HG03139 (cell line): ENCODE measurements around the gene ZNF318.
"Not testable (repeated sequence)": the region's sequence is repeated elsewhere in the genome, so short reads cannot be mapped to it uniquely, and the experiment has no call there.

Experiments used
- ATAC-seq: cut with Tn5 transposase; IDR thresholded peaks from one replicate; pipeline ENCODE4 v1.9.1; 2021; ENCODE audit not compliant: unreplicated experiment

ZNF318 gene

DNA sequence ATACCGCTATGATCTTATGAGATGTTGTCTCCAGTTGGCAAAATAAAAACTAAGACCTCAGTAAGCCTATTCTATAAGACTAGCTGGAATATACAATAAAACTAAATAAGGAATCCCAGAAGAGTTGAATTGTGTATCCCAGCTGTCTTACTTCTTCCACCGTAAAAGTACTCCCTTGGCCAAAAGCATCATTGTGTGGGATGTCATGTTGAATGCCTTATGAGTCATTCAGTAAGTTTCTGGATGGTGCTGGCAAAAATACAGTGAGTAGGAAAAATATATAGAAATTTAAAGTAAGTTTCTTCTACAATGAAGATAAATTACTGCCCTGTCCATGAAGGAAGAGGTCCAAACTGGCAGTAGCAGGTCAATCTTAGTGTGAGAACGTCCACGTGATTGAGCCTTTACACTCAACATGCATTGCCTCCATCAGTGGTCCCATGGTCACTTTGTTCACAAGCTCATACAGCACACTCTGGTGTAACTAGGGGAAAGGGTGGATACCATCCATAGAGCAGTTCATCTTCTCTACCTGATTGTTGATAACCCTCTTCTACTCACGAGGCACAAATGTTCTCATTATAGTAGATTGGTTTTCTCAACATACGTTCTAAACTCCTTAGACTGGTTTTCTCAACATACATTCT is 13.7 kb upstream of the ZNF318 start:
- ATAC-seq = peak; percentile 27

DNA sequence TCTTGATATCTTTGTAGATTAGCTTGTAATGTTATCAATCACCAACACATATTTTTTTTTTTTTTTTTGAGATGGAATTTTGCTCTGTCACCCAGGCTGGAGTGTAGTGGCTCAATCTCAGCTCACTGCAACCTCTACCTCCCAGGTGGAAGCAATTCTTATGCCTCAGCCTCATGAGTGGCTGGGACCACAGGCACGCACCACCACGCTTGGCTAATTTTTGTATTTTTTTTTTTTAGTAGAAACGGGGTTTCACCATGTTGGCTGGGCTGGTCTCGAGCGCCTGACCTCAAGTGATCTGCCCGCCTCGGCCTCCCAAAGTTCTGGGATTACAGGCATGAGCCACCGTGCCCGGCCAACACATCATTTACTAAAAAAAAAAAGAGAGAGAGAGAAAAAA is 11.4 kb upstream of the ZNF318 start:
- not testable (repeated sequence) for ATAC-seq

DNA sequence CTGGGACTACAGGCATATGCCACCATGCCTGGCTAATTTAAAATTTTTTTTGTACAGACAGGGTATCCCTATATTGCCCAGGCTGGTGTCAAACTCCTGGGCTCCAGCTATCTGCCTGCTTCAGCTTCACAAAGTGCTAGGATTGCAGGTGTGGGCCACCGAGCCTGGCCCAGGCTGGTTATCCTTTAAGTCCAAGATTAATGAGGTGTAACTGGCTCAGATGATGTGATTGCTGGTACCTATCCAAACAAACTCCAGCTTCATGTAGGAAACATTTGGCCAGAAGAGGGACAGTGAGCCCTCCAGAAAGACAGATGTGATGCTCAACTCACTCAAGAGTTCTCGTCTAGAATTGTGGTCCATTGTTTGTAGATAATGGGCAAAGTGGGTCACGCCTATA is 9.2 kb upstream of the ZNF318 start:
- ATAC-seq = no peak

DNA sequence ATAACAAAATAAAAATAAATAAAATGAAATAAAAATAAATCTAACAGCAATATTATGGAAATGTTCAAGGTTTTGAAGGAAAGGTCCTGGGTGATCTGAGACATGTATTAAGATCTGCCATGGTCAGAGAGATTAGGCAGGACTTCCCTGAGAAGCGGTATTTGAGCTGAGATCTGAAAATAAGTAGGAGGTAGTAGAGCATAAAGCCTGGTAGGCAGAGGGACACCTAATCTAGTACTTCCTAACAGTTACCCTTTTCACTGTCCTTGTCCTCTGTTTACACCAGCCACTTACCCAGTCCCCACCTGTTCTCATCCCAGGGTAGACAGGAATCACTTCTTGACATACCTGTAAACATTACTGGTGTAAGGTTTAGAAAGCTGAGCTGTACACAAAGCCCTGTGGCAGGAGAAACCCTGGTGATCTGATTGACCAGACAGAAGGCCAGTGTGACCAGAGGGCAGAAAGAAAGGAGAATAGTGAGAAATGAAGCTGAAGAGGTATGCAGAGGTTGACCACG is 8.3 kb upstream of the ZNF318 start:
- ATAC-seq = no peak

DNA sequence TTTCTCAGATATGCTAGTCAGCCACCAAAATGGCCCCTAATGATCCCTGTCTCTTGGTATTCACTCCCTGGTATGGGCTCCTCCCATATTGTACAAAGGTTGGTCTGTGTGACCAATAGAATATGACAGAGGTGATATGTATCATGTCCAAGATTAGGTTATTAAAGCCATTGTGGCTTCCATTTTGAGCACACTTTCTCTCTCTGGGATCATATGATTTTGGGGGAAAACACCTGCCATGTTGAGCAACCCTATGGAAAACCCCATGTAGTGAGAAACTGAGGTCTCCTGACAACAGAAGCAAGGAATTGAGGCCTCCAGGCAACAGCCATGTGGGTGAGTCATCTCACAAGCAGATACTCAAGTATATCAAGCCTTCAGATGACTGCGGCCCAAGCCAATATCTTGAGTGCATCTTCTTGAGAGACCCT is 7.1 kb upstream of the ZNF318 start:
- ATAC-seq = no peak

DNA sequence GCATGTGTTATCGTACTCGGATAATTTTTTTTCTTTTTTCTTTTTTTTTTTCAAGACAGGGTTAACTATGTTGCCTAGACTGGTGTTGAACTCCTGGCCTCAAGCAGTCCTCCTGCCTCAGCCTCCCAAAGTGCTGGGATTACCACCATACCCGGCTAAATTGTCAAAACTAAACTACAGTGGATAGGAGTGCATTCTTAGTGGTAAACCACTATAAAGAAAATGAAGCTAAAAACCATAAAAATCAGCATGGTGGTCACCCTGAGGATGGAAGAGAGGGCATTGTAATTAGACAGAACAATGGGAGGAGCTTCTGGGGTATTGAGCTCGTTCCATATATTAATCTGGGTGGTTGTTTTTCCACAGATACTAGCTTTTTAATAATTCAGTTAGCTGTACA is 6.2 kb upstream of the ZNF318 start:
- ATAC-seq = no peak

DNA sequence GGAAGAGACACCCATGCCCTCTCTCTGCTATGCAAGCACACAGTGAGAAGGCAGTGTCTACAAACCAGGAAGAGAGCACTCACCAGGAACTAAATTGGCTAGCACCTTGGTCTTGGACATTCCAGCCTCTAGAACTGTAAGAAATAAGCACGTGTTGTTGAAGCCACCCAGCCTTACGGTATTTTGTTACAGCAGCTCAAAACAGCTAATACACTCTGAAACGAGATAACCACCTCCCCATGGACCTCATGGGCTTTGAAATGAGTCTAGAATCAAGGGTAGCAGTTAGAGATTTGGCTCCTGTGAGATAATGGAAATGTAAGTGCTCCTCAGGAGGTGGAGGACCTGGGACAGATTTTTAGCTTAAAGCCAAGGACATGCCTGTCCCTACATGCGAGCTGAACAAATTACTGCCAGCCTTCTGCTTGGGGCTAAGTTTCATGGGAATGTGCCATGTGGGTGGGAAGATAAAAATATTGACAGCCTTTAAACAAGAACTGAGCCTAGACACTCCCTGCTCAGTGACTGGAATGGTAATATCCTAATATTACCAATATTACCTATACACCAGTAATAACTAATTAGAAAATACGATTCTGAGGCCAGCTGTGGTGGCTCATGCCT is 3.9 kb upstream of the ZNF318 start:
- no peak for ATAC-seq

DNA sequence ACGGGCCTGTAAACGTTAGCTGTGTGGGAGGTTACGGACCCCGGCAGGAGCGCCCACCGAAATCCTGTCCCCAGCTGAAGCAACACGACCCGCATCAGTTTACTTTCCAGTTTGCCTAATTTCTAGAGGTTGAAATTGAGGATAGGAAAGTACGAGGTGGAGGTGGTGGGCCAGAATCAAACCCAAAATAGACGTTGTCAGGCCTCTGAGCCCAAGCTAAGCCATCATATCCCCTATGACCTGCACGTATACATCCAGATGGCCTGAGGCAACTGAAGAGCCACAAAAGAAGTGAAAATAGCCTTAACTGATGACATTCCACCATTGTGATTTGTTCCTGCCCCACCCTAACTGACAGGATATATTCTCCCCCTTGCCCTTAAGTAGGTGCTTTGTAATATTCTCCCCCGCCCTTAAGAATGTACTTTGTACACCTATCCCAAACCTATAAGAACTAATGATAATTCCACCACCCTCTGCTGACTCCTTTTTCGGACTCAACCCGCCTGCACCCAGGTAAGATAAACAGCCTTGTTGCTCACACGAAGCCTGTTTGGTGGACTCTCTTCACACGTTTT is 645 bp upstream of the ZNF318 start:
- not testable (repeated sequence) for ATAC-seq

DNA sequence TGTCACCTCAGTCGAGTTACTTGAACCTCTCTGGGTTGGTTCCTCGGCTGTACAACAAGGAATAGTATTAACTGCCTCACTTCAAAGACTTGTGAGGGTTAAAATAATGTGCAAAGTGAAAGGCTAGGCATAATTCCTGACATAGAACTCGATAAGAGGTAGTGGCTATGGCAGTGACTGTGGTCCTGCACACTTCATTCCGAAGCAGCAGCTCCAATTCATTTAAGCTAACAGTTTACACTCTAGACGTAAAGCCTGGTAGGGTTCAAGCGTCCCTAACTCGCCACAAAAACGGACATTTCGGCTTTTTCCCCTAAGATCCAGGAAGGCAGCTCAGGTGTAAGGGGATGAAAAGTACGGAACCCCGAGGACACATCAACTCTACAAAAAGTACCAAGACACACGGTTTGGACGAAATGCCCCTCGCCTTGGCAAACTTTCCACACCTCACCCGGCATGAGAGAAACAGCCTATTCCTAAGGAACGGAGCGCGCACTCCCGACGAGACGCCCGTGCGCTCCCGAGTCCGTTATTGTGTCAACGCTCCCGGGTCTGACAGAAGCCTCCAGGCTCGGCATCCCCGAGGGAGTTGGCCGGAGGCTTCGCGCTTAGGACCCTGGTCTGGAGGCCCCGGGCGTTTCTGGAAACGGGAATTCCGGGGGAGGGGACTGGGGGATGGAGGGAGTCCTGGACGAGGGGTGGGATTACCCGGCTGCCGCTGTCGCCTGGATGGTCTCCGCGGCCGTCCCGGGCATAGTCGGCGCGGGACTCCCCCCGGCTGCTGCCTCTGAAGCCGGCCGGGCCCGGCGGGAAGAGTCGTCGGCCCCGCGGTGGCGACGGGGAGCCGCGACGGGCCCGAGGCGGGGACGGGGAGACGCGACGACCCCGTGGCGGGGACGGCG is 937 bp downstream of the ZNF318 start:
- no peak for ATAC-seq

DNA sequence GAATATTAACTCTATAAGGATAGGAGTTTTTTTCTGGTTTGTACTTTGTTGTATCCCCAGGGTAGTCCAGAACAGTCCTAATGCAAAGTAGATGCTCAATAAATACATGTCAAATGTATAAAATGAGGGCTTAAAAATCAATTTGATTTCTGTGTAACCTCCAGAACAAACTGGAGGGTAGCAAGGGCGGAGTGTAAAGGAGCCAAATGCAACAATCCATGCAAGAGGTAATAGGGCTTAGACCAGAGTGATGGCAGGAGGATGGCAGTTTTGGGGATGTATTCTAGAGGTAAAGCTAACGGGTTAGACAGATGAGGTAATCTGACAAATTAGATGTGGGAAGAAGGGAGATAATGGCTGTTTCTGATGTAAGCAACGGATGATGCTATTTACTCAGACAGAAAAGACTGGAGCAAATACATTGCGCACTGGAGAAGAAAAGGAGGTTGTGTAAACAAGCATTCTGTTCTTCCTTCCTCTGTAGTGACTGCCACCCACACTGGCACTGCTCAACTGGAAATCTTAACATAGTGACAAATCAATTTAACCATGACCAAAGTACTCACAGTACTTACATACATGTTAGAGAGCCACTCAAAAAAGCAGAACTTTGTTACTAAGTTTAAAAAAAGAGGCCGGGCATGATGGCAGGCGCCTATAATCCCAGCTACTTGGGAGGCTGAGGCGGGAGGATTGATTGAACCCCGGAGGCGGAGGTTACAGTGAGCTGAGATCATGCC is 2.0 kb downstream of the ZNF318 start:
- no peak for ATAC-seq

DNA sequence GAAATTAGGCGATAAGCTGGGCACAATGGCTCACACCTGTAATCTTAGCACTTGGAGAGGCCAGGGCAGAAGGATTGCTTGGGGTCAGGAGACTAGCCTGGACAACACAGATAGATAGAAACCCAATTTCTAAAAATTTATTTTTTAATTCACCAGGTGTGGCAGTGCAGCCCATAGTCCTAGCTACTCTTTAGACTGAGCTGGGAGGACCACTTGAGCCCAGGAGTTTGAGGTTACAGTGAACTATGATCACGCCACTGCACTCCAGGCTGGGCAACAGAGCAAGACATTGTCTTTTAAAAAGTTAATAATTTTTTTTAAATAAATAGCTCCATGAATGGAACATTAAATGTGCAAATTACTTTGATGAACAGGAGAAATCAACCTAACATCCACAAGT is 8.2 kb downstream of the ZNF318 start:
- no peak for ATAC-seq

DNA sequence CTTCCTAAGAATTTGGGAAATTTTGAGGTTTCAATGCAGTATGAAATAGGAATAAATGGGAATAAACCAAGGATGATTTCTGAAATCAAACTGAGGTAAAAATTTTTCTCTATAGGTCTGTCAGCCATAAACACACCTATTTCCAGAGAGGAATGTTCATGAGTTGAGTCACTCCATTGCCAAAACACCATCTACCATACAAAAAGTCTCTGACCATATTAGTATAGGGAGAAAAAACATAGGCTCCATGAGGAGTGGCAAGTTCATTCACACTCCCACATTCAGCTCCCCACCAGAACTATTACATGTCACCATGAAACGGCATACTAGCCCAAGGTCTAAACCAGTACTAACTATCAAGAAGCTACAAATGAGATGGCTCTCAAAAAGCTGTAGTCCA is 9.6 kb downstream of the ZNF318 start:
- no peak for ATAC-seq

DNA sequence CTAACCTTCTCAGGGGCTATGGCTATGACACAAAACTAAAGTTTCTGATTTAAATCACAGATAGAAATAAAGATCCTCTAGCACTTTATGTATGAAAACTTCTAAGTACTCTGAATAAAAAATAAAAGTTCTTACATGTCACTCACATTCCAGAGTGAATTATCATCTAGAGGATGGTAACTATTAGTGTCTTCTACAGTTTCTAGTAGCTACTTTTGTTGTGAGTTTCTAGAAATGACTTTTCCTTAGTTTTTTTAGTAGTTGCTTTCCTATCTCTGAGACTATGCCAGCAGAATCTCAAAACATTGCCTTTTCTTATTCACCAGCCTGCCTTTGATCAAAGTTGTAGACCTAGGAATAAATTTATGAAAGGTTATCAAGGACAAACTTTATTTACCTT is 10.1 kb downstream of the ZNF318 start:
- no peak for ATAC-seq

DNA sequence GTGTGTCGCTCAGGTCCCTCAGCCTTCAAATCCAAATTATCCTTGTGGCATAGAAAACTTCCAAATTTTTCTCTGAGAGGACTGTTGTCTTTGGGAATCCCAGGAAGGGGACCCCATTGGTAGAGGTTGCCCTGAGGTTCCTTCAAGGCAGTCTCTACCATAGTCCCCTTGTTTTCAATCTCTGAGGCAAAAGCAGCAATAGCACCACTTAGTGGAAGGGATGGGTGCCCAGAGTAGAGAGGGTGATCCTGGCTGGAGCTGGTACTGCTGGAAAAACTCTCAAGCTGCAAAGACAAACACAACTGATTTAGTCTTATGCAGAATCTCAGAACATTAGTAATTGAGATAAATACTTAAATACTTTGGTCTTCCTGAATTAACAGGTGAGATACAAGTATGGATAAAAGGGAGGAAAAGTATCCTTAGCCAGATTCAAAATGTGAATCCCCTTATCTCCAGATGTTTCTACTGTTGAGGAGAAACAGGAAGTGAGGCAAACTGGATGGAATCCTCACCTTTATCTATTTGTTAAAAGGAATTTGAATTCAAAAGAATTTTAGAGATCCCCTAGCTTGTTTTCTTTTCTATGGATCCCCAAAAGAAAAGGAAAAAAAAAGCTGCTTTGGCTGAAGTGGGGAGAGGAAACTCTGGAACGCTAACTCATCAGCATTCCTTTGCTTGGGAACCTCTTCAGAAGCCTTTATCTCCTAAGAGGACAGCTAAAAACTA is 13.4 kb downstream of the ZNF318 start:
- ATAC-seq = no peak

DNA sequence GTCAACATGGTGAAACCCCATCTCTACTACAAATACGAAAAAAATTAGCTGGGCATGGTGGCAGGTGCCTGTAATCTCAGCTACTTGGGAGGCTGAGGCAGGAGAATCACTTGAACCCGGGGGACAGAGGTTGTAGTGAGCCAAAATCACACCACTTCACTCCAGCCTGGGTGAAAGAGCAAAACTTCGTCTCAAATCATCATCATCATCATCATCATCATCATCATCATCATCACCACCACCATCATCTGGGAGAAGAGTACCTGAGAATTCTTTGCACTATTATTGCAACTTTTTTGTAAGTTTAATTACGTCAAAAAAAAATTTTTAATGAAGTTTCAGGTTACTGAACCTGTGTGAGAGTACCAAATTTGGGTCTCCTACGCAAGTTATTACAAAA is 17.5 kb downstream of the ZNF318 start:
- not testable (repeated sequence) for ATAC-seq

DNA sequence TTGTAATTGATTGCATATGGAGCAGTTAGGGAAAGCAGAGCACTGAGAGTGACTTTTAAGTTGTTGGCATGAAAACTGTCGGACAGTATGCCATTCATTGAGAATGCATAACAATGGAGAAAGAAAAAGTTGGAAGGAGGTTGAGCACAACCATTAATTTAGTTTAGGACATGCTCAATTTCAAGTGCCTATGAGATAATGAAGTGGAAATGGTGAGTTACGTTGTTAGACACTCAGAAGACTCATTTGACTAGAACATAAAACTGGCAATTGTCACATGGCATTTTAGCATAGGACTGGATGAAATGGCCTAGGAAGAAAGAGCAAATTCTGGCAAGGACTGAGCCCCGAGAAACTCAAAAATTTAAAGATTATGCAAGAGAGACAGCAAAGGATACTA is 22.0 kb downstream of the ZNF318 start:
- ATAC-seq = no peak

DNA sequence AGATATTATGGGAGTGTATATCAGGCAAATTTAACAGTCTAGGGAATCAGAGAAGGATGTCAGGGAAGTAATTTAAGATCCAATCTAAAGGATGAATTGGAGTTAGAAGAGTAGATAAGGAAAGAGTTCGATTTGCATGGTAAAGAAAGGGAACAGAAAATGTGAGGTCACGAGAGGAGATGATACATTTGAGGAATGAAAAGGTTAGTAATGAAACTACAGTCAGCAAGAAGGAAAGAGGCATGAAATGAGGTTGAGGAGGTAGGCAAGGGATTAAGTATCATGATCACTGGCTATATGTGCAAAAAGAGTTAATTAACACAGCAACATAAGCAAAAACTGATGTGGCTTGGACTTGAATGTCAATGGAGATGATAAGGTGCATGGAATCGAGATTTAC is 22.4 kb downstream of the ZNF318 start:
- no peak for ATAC-seq

DNA sequence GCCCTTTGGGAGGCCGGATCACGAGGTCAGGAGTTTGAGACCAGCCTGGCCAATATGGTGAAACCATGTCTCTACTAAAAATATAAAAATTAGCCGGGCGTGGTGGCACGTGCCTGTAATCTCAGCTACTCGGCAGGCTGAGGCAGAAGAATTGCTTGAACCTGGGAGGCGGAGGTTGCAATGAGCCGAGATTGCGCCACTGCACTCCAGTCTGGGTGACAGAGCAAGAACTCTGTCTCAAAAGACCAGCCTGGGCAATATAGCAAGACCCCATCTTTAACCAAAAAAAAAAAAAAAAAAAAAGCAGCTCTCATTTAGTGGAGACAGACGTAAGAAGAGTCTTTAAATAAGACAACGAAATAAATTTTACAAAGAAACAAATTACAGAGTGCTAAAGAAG is 23.2 kb downstream of the ZNF318 start:
- not testable (repeated sequence) for ATAC-seq

DNA sequence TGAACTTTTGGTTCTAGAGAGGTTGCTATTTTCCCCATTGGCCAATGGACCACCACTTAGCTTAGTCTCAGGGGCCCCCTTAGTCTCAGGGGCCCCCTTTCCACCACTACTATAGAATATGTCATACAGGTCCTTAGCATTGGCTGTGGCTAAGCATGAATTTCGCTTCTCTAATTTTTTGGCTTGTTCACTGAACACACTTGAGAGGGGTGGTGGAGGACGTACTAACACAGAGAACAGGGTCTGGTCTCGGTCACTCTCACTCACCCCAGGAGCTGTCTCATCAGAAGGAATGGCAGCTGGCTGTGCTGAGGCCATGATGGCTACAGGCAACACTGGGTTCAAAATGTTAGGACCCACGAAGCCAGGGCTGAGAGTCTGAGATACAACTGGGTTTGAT is 30.3 kb downstream of the ZNF318 start:
- peak; percentile 54 for ATAC-seq

DNA sequence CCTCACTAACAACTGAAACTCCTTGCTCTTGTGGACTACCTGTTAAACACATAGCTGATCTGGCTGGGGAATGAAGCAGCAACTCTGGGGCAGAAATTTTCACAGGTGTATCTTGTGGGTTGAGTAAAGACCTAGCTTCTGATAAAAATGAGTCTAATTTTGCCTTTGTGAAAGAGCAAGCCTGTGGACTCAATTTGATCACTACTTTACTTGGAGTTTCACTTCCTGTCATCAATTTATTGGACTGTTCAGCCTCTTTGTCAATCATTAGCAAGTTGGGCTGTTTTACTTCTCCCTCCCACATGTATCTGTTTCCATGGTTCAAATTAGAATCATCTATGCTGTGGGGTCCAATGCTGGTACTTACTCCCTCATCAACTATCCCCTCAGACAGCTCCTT is 31.2 kb downstream of the ZNF318 start:
- no peak for ATAC-seq
